ENCODE data around the gene MID1.

The MID1 gene, protein sequence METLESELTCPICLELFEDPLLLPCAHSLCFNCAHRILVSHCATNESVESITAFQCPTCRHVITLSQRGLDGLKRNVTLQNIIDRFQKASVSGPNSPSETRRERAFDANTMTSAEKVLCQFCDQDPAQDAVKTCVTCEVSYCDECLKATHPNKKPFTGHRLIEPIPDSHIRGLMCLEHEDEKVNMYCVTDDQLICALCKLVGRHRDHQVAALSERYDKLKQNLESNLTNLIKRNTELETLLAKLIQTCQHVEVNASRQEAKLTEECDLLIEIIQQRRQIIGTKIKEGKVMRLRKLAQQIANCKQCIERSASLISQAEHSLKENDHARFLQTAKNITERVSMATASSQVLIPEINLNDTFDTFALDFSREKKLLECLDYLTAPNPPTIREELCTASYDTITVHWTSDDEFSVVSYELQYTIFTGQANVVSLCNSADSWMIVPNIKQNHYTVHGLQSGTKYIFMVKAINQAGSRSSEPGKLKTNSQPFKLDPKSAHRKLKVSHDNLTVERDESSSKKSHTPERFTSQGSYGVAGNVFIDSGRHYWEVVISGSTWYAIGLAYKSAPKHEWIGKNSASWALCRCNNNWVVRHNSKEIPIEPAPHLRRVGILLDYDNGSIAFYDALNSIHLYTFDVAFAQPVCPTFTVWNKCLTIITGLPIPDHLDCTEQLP

DNA sequence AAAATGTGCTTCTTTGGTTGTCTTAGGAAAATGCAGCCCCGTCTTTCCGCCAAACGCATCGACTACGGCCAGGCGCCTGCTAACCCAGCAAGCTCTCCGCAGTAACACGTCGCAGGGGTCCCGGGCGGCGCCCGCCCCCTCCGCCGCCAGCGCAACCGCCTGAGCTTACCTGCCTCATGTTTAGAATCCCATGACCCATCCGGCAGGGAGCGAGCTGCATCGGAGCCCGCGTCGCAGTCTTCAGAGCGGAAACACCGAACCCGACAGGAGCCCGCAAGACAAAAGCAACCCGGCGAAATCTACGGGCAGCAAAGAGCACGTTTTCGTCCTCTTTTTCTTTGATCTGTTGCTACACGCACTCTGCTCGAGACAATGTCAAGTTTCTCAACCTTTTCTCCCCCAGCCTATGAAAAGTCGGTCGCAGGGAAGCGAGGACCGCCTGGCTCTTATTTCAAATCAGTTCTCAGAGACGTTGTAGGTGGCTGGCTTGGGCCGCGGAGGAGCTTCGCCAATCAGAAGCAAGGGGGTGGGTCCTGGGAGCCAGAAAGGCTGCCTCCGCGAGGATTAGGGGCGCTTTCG, at the start of gene MID1:
Gene MID1, minus strand, starts transcription at position 465 of the 579 bp plus-strand sequence. CDS start 53,038 bp downstream, outside the sequence.
- DNase-seq, result peak; percentile 90

DNA sequence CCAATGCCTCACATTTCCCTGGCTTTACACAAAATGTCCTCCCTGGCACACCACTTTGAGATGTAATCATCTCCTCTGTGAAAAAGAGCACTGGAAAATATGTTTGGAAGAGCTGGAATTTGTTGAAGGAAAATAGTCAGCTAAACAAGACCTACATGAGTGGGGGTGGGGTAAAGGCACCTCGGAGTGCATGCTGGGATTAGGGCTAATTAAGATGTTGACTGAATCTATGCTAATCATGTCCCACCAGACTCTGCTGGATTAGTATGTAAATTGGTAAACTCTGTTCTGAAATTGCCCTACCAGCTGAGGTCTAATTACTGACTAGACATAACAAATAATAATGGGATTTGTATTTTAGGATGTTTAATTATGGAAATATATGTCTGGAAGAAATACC, 46.8 kb upstream of the MID1 start:
- no peak for DNase-seq

DNA sequence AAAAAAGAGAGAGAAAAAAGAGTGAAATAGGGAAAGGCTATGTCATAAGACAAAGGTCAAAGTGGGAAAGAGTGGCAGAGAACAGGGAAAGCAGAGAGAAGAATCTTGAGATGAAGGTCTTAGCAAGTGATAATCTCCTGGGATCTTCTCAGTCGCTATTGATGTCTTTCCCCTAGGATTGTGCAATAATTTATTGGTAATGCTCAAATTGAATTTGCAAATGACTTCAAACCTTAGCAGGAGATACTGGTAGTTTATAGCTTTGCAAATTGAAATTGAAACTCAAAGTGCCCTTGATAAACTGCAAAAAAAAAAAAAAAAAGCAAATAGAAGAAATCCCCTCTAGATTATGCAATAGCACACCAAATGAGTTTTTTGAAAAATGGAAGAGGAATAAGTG, 45.7 kb upstream of the MID1 start:
- no peak for DNase-seq

DNA sequence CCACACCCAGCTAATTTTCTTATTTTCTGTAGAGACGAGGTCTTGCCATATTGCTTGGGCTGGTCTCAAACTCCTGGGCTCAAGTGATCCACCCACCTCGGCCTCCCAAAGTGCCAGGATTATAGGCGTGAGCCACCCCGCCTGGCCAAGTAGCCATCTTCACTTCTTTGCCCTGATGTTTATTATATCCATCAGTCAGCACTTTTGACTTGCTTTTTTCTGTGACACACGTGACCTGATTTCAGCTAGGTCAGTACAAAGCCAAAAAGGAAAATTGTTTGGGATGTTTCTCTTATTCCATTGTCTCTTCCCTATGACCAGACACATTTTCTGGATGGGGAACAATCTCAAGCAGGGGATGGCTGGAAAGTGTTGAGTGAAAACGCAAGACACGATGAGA, 45.3 kb upstream of the MID1 start:
- DNase-seq, result no peak

DNA sequence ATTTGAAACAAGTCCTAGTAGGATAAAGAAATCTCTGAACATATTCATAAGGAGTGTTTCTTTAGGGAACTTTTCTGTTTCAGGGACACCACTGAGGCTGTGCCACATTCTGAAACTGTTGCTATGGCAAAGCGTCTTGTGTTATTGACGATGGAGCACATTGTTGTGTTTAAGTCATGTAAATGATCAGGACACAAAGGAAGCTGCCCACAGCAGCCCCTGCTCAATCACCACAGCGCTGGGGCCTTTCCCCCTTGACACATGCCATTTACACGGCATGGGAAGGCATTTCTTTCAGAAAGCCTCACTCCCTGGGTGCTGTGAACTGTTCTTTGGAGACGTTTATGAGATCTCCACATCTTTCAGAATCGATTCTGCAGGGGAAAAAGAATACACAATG, 39.8 kb upstream of the MID1 start:
- DNase-seq, result peak; percentile 61

- no peak for DNase-seq
Observed at GRCh38 chrX:10656214-10656613, 35.8 kb upstream of the MID1 start.

DNA sequence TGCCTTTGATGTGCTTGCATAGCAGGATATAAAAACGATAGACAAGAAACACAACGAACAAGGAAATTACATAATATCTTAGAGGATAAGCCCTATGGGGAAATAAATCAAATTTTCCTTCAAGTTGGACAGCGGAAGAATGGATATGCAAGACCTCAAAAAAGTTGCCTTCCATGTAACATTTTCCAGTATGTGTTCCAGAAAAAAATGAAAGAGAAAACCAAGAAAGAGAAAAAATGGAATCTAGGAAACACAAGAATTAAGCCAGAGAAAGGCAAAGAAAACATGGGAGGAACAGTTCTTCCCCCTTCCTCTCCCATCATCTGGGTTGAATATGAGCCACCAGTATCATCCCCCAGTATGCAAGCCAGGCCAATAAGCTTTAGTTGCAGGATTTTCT, 34.6 kb upstream of the MID1 start:
- DNase-seq, result no peak

- no peak for DNase-seq
Observed at GRCh38 chrX:10653302-10653701, 32.9 kb upstream of the MID1 start.

DNA sequence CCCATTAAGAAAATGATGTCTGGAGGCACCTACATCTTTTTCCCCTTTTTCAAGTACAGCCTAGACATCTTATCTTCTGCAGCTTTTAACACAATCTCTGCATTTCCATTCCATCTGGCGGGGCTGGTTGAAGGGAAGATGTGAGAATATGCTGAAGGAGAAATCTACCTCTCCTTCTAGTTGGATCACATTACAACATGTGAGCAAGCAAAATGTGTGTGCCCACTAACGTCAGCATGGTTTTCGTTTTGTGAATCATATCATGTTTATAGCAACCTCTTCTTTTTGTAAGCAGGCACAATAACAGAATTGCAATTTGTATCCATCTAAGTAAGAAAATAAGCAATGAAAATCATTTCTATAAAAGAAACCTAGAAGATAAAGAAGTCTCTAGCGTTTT, 28.9 kb upstream of the MID1 start:
- no peak for DNase-seq

GRCh38 chrX:10648614-10649013, 28.2 kb upstream of the MID1 start:
- peak; percentile 38 for DNase-seq

- DNase-seq, result no peak
Observed at GRCh38 chrX:10636851-10637250, 16.5 kb upstream of the MID1 start.

DNA sequence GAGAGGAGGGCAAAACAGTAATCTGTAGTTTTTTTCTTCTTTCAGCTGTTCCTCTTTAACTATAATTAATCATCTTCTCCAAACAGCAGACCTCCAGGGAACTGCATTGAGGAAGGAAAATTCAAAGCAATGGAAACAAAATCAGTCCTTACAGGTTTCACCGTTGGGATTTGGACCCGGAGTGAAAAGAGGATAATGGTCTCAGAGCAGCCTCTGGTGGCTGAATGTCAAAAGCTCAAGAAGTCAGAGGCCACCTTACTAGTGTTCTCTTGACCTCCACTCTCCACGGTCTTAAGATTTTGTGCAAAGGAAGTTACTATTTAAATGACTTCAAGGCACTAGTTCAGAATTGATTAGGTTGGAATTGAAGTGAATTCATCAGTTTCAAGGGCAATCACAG, 16.0 kb upstream of the MID1 start:
- peak; percentile 74 for DNase-seq

DNA sequence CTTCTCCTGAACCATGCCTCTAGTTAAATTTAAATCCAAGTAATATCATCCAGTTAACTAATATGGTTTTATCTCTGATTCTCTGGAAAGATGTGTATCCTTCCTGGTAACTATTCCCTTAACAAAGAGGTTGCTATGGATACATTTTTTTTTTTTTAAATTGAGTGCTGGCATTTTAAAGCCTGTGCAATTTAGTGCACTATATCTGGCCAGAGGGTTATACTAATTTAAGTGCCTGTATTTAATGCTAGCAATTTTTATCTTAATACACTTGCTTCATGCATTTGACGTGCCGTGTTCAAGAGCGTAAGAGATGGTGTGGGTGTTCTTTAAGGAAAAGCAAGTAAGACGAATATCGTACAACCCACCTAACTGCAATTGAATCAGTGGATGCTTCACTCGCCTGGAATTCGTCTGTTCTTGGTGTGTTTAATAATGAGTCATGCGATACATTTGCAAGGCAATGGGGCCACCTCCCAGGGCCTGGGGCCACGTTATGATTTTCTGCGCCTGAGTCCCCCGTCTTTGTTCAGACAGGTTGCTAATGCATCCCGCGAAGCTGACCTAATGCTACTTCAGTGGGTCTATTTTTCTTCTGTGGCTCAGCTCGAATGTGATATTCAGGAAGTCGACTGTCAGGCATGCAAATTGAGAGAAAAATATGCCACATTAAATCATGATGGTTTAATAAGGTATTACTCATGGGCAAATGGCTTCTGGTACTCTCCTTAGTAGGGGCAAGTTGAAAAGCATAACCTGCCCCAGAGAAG, 14.2 kb upstream of the MID1 start:
- peak; percentile 67 for DNase-seq

- peak; percentile 79 for DNase-seq
Observed at GRCh38 chrX:10633722-10634121, 13.3 kb upstream of the MID1 start.

- no peak for DNase-seq
Observed at GRCh38 chrX:10631416-10632145, 11.2 kb upstream of the MID1 start.

DNA sequence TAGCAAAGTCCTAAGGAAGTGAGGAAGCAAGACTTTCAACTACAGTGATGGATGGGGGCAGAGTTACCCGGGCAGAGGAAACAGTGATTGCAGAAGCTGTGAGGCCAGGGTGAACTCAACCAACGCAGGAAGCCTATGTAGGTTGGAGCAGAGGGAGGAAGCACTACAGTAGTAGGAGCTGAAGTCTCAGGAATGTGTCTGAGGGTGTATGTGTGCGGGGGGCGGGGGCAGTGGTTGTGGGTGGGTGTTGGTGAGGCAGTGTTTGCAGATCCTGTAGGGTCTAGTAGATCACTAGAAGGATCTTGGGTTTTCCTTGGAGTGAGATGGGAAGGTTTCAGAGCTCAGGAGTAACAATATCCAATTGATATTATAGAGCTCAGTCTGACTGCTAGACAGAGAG, 9.9 kb upstream of the MID1 start:
- DNase-seq, result no peak

- no peak for DNase-seq
Observed at GRCh38 chrX:10629905-10630304, 9.5 kb upstream of the MID1 start.

- no peak for DNase-seq
Observed at GRCh38 chrX:10628906-10629305, 8.5 kb upstream of the MID1 start.

GRCh38 chrX:10622197-10622596, 1.8 kb upstream of the MID1 start:
- DNase-seq, result no peak

GRCh38 chrX:10619425-10620046, 849 bp downstream of the MID1 start:
- DNase-seq, result peak; percentile 58

DNA sequence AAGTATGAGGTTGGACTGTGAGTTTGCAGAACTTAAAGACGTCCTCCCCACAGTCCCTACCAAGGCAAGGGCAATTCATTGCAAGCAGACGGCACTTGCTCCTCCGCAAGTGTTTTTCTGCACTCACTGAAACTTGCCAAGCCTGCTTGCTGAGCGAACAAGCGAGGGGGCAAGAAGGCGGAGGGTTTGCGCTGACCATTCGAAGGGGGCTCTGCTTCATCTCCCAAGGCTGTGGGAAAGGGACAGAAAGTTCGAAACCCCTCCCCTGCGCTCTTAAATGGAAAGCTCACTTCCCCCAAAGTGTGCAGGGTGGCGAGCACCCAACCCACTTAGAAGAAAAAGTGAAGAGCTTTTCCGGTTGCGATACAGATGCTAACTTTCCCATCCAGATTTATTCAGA, 1.4 kb downstream of the MID1 start:
- DNase-seq, result no peak

- DNase-seq, result no peak
Observed at GRCh38 chrX:10617999-10618351, 2.4 kb downstream of the MID1 start.

Data from eye (tissue), 1 donor.